HG02759 (cell line): ENCODE data around the gene TBCEL.

Experiments used
- ATAC-seq: cut with Tn5 transposase; IDR thresholded peaks from one replicate; pipeline ENCODE4 v1.9.1; 2021; ENCODE audit warnings: mild to moderate bottlenecking, moderate library complexity; ENCODE audit not compliant: unreplicated experiment

The TBCEL gene

GRCh38 chr11:121058941-121059340, 35.0 kb downstream of the TBCEL start:
- no peak for ATAC-seq

DNA sequence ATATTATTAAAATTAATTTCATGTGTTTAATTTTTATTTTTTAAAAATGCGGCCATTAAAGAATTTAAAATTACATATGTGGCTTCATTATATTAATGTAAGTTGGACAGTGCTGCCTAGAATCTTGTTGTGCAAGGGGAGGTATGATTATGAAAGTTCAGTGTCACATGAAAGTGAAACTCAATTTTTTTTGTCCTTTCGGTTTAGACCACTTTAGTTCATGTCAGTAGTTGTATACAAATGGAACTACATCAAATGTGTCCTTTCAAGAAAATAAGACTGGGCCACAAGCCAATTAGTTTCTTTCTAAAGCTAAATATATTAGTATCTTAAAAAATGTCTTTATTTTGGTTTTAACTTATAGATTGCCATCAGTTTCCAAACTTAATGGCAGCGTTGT, 35.7 kb downstream of the TBCEL start:
- ATAC-seq = peak; percentile 89

GRCh38 chr11:121063728-121064127, 39.8 kb downstream of the TBCEL start:
- no peak for ATAC-seq

GRCh38 chr11:121066623-121067022, 42.7 kb downstream of the TBCEL start:
- no peak for ATAC-seq

GRCh38 chr11:121067026-121067425, 43.1 kb downstream of the TBCEL start:
- no peak for ATAC-seq

DNA sequence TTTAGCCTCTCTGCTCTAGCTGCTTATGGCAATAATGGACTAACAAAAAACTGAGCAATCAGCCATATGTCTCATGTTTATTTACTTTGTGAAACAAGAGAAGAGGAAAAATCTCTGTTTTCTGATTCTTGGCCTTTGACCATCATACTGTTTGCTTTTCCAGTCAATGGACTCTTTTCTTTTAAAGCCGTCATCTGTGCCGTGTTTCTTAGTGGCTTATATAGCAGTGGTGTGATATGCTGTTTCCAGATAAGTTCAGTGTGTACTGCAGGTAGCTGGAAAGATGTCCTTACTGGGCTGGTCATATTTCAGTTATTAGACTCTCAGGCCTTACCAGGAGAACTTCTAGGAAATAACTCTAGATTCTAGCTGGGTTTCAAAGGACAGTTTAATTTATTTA, 43.6 kb downstream of the TBCEL start:
- ATAC-seq = no peak

DNA sequence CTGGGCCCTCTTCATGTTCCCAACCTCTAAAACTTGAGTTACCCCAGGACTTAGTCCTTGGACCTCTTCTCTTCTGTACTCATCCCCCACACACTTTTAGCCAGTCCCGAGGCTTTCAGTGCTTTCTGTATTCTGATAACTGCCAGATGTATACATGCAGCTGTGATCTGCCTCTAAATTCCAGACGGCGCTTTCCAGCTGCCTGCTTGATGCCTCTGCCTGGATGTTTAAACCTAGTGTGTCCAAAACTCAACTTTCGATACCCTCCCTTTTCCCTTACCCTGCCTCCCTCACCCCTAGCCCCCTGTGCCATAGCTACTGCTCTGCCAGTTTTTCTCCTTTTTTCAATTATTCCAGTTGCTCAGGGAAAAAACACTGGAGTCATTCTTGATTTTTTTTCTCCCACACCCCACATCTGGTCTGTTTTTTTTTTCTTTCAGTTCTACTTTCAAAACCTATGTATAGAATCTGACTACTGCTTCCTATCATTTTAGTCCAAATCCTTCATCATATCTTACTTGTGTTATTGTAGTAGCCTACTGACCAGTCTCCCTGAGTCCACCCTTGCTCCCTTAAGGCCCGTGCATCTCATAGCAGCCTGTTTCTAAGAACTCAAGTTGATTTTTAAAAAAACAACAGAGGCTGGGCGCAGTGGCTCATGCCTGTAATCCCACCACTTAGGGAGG, 44.2 kb downstream of the TBCEL start:
- no peak for ATAC-seq

DNA sequence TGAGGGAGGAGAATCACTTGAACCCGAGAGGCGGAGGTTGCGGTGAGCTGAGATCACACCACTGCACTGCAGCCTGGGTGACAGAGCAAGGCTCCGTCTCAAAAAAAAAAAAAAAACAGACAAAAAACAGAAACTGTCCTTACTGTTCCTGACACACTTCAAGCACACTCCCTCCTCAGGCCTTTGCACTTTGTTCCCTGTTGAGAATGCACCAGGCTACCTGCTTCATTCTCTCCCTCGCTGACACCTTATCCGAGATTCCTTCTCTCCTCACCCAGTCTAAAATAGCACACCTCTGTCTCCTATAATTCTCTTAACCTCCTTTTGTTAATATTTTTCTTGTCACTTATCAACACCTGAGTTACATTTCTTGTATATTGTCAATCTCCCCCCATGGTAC, 44.9 kb downstream of the TBCEL start:
- no peak for ATAC-seq

DNA sequence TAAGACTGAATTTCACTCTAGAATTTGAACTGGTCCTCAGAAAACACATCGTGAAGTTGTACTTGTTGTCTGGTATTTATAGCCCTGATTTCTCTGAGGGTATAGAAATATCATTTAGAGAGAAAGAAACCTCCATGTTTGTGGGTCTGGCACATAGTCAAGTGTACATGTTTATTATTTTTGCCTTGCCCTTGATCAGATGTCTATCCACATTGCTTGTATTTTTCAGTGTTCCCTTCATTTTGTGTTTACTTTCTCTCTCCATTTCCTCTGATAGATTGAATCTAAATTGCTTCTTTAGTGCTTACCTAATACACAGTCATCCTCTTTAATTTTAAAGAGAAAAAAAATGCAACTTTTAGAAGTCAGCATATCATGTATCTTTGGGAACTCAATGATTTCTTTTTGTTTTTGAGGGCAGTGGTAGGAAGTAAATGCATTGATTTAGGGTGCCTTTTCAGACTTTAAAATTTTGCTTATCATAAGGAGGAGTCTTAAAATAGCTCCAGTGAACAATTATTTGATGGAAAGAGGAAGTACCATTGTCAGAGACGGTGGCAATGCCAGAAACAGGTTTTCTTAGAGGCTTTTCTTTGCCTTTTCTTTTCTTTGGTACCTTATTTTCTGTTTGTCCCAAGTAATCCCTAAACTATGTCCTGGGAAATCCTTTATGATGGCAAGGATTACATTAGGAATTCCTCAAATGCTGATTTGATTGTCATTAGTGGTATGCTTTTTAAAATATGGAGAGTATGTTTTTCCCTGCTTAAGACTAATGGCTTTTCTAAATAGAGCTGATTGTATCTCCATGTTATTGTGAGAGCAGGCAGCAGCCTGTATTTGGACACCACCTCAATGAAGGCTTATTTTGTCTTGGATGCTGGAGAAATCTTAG, 47.3 kb downstream of the TBCEL start:
- no peak for ATAC-seq

DNA sequence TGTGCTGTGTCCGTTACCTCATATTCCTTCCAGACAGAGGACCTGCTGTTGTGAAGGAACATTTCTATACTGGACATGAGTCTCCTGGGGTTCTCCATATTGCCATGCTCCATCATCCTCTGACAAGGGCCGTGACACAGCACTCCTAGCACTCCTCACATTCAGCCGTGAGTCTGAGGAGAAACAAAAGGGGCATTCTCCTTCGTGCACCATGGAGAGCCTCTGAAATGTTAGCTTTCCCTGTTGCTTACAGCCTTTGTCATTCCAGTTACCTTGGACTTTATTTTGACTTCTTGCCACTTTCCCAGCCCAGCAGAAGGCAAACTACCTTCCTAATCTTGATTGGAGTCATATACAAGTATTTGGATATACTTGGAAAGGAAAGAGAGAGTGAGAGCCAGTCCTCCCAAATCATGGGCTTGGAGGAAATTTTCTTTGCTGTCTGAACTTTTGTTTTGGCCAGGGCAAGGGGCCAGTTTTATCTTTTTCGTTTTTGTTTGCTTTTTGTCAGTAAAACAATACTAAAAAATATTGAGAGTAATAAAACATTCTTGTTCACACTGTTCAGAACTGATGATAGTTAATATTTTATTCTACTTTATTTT, 48.0 kb downstream of the TBCEL start:
- ATAC-seq = no peak

DNA sequence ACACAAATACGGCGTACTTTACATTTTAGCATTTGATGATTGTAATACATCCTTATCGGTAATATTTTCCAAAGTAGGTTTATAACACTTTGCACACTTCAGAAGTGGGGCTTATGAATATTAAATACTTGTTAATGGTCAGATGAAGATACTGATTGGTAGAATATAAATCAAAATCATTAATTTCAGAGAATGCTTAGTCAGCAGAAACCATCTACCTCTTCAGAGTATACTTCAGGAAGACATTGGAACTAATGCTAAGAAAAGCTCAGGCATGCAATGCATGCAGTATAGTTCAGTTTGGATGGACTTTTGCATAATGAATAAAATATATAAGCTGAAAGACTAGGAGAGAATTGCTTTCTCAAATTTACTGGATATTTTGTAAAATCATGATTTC, 57.4 kb downstream of the TBCEL start:
- ATAC-seq = no peak

GRCh38 chr11:121082219-121082618, 58.3 kb downstream of the TBCEL start:
- ATAC-seq = no peak

GRCh38 chr11:121082670-121083069, 58.8 kb downstream of the TBCEL start:
- no peak for ATAC-seq

DNA sequence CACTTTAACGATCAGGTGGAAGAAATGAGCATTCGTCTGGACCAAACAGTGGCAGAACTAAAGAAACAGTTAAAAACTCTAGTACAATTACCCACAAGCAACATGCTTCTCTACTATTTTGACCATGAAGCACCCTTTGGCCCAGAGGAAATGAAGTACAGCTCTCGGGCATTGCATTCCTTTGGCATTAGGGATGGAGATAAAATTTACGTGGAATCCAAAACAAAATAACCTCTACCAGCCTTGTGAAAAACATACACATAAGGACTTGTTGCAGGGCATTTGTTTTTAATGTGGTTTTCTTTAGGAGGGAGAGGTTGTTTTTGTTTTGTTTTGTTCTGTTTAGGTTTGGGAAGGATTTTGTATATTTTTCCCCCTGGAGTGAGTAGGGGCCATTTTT, 63.0 kb downstream of the TBCEL start:
- no peak for ATAC-seq

GRCh38 chr11:121089566-121089965, 65.7 kb downstream of the TBCEL start:
- ATAC-seq = no peak

DNA sequence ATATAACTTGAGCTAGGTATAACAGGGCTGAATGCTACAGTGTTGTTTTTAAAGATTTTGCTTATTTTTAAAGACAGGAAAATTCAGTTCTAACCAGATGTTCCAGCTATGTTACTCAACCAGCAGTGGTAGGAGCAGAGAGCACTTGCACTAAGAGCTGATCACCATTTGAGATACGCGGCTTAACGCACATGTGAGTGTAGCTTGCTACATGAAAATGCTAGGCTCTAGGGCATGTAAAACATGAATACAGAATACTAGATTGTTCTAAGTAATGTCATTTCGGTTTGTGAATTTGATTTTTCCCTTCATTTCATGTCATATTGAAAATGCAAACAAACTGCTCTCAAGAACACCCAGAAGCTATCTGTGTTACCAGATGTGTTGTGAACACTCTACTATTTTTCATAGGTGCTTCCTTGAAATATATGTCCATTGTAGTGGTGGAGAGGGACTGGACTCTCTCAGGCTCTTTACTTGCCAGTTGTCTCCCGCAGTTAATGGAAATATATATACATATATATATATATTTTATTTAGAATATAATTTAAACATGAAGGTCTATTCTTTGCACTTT, 66.3 kb downstream of the TBCEL start:
- ATAC-seq = no peak

GRCh38 chr11:121091492-121092152, 67.7 kb downstream of the TBCEL start:
- ATAC-seq = no peak

GRCh38 chr11:121095561-121095960, 71.7 kb downstream of the TBCEL start:
- ATAC-seq = no peak

DNA sequence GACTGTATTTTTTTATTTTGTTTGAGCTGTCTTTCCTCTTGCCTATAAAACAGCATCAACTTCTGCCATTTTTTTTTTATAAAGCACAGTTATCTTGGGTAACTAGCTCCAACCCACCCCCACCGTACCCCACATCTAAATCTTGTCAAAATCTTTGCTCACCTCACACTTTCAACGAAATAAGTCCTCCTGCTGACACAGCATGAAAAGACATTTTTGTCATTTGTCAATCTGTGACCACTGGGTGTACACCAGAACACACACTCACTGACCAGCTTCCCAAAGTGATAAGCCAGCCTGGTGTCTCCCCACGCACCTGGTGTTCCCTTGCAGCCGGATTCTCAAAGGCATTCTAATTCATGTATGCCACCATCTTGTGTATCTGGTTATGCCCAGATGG, 75.5 kb downstream of the TBCEL start:
- no peak for ATAC-seq

DNA sequence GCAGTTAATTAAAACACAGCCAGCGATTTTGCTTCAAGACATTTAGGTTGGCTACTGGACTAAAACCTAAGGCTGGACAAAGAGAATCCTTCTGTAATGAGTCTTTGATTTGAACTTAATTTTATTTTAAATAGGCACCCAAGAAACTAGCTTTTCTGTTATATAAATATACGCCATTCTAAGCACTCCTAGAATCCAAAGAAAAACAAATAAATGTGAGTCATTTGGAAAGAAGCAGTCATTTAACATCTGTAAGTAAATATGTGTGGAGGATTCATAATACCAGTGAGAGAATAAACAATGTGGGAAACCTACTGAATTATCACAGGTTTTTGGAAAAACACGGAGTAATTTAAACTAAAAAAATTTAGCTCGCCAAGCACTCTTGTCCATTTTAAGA, 76.0 kb downstream of the TBCEL start:
- ATAC-seq = no peak

DNA sequence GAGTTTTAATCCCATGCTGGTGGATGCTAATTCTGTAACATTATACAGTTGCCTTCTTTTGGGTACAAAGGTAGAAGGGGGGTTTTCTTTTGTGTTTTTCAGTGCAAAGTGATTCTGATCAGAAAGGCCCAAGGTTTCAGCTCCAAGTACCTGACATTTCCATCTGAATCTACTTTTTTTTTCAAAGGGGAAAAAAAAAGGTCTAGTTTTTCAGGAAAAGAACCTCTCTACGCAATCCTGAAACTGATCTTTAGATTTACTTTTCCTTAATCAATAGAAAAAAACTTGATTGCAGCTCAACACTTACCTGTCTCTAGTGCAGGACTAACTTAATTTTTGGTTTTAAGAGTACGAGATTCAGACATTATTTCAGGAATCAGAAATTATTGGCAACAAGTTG, 77.0 kb downstream of the TBCEL start, which contains the start of gene TECTA:
TECTA (plus strand) TSS at position 301 of the 400 bp plus-strand sequence. CDS start 1,423 bp downstream, outside the sequence.
- no peak for ATAC-seq
